ENCODE data around the gene ZBTB20.
A peak's percentile ranks its signal among the peaks of the same experiment; 100 is the strongest.

Gene ZBTB20

GRCh38 chr3:114498539-114499370 is 648.3 kb downstream of the ZBTB20 start:
- ChIA-PET CTCF (interaction anchor here (1.2 kb wide), 1 partner anchor 8 kb away, joined by 4 read pairs; no protein-coding TSS in a partner anchor), POLR2A (interaction anchor here (0.6 kb wide), 1 partner anchor 155 kb away, joined by 4 read pairs; no protein-coding TSS in a partner anchor)
- peak in 2 of 3 donors; percentile 20 to 63 for DNase-seq
- Histone ChIP-seq H3K4me3 (ENCODE audit: control insufficient read depth in 1 of 7, extremely low read depth in 1 of 7, insufficient read depth in 4 of 7, low read depth in 2 of 7, low read length in 6 of 7) (no peak overlapping the region), H3K4me1 (ENCODE audit: control extremely low read depth in 1 of 4, control insufficient read depth in 4 of 4, insufficient read depth in 4 of 4, low read length in 3 of 4) (peaks cover 0 to 5% (median 2%) of the 10 kb centered on the region in 4 experiments), H3K27ac (ENCODE audit: insufficient read depth in 1 of 2, low read depth in 1 of 2, low read length in 2 of 2, poor library complexity in 1 of 2, severe bottlenecking in 2 of 2) (no peak overlapping the region), H3K36me3 (ENCODE audit: control insufficient read depth in 4 of 4, insufficient read depth in 4 of 4, low read length in 3 of 4) (no peaks in the 10 kb centered on the region), H3K9me3 (ENCODE audit: control extremely low read depth in 1 of 5, control insufficient read depth in 4 of 5, insufficient read depth in 2 of 5, low read depth in 1 of 5, low read length in 4 of 5) (no peaks in the 10 kb centered on the region), H3K27me3 (replicated peaks in 2 of 5; ENCODE audit: control insufficient read depth in 4 of 5, insufficient read depth in 5 of 5, low read length in 4 of 5) (no peaks in the 10 kb centered on the region)
- 92% methylated on average over 4 of the region's 8 CpGs for WGBS (ENCODE audit: insufficient coverage)

GRCh38 chr3:114496874-114497273 is 650.2 kb downstream of the ZBTB20 start:
- ChIA-PET CTCF (no interaction called here), POLR2A (no interaction called here)
- no peaks in the 10 kb centered on the region for H3K27me3 ChIP-seq (replicated peaks in 2 of 5; ENCODE audit: control insufficient read depth in 4 of 5, insufficient read depth in 5 of 5, low read length in 4 of 5)
- H3K4me3 ChIP-seq (ENCODE audit: control insufficient read depth in 1 of 7, extremely low read depth in 1 of 7, insufficient read depth in 4 of 7, low read depth in 2 of 7, low read length in 6 of 7) = no peak overlapping the region
- peaks cover 0 to 5% (median 2%) of the 10 kb centered on the region in 4 experiments for H3K4me1 ChIP-seq (ENCODE audit: control extremely low read depth in 1 of 4, control insufficient read depth in 4 of 4, insufficient read depth in 4 of 4, low read length in 3 of 4)
- DNase-seq = no peak
- H3K27ac ChIP-seq (ENCODE audit: insufficient read depth in 1 of 2, low read depth in 1 of 2, low read length in 2 of 2, poor library complexity in 1 of 2, severe bottlenecking in 2 of 2) = no peak overlapping the region
- H3K36me3 ChIP-seq (ENCODE audit: control insufficient read depth in 4 of 4, insufficient read depth in 4 of 4, low read length in 3 of 4) = no peaks in the 10 kb centered on the region
- H3K9me3 ChIP-seq (ENCODE audit: control extremely low read depth in 1 of 5, control insufficient read depth in 4 of 5, insufficient read depth in 2 of 5, low read depth in 1 of 5, low read length in 4 of 5) = no peaks in the 10 kb centered on the region
- no CpG with 5 or more reads among the region's 2 CpGs for WGBS (ENCODE audit: insufficient coverage)

- H3K27ac ChIP-seq (ENCODE audit: insufficient read depth in 1 of 2, low read depth in 1 of 2, low read length in 2 of 2, poor library complexity in 1 of 2, severe bottlenecking in 2 of 2) = no peak overlapping the region
- H3K4me1 ChIP-seq (ENCODE audit: control extremely low read depth in 1 of 4, control insufficient read depth in 4 of 4, insufficient read depth in 4 of 4, low read length in 3 of 4) = peaks cover 0 to 5% (median 2%) of the 10 kb centered on the region in 4 experiments
- no peak for DNase-seq
- no peak overlapping the region for H3K4me3 ChIP-seq (ENCODE audit: control insufficient read depth in 1 of 7, extremely low read depth in 1 of 7, insufficient read depth in 4 of 7, low read depth in 2 of 7, low read length in 6 of 7)
- POLR2A ChIA-PET = no interaction called here
- CTCF ChIA-PET = no interaction called here
- WGBS (ENCODE audit: insufficient coverage) = 83% methylated on average over 1 of the region's 3 CpGs
- no peaks in the 10 kb centered on the region for H3K36me3 ChIP-seq (ENCODE audit: control insufficient read depth in 4 of 4, insufficient read depth in 4 of 4, low read length in 3 of 4)
- no peaks in the 10 kb centered on the region for H3K27me3 ChIP-seq (replicated peaks in 2 of 5; ENCODE audit: control insufficient read depth in 4 of 5, insufficient read depth in 5 of 5, low read length in 4 of 5)
- H3K9me3 ChIP-seq (ENCODE audit: control extremely low read depth in 1 of 5, control insufficient read depth in 4 of 5, insufficient read depth in 2 of 5, low read depth in 1 of 5, low read length in 4 of 5) = no peaks in the 10 kb centered on the region
These were observed 650.6 kb downstream of the ZBTB20 start for GRCh38 chr3:114496466-114496865.

- no peak for DNase-seq
- Histone ChIP-seq H3K9me3 (ENCODE audit: control extremely low read depth in 1 of 5, control insufficient read depth in 4 of 5, insufficient read depth in 2 of 5, low read depth in 1 of 5, low read length in 4 of 5) (no peaks in the 10 kb centered on the region), H3K27me3 (replicated peaks in 2 of 5; ENCODE audit: control insufficient read depth in 4 of 5, insufficient read depth in 5 of 5, low read length in 4 of 5) (no peaks in the 10 kb centered on the region), H3K4me3 (ENCODE audit: control insufficient read depth in 1 of 7, extremely low read depth in 1 of 7, insufficient read depth in 4 of 7, low read depth in 2 of 7, low read length in 6 of 7) (no peak overlapping the region), H3K4me1 (ENCODE audit: control extremely low read depth in 1 of 4, control insufficient read depth in 4 of 4, insufficient read depth in 4 of 4, low read length in 3 of 4) (peaks cover 0 to 5% (median 2%) of the 10 kb centered on the region in 4 experiments), H3K36me3 (ENCODE audit: control insufficient read depth in 4 of 4, insufficient read depth in 4 of 4, low read length in 3 of 4) (no peaks in the 10 kb centered on the region), H3K27ac (ENCODE audit: insufficient read depth in 1 of 2, low read depth in 1 of 2, low read length in 2 of 2, poor library complexity in 1 of 2, severe bottlenecking in 2 of 2) (no peak overlapping the region)
- ChIA-PET CTCF (interaction anchor here (0.6 kb wide), 1 partner anchor 171 kb away, joined by 3 read pairs; no protein-coding TSS in a partner anchor), POLR2A (no interaction called here)
- 100% methylated on average over 1 of the region's 1 CpG for WGBS (ENCODE audit: insufficient coverage)
These were observed 651.1 kb downstream of the ZBTB20 start for GRCh38 chr3:114496021-114496434.

GRCh38 chr3:114494498-114494897 is 652.6 kb downstream of the ZBTB20 start:
- WGBS (ENCODE audit: insufficient coverage) = no CpG with 5 or more reads among the region's 1 CpG
- H3K4me1 ChIP-seq (ENCODE audit: control extremely low read depth in 1 of 4, control insufficient read depth in 4 of 4, insufficient read depth in 4 of 4, low read length in 3 of 4) = no peaks in the 10 kb centered on the region
- POLR2A ChIA-PET = no interaction called here

GRCh38 chr3:114490829-114491228 is 656.3 kb downstream of the ZBTB20 start:
- 83% methylated on average over 1 of the region's 1 CpG for WGBS (ENCODE audit: insufficient coverage)
- no peak for DNase-seq
- CTCF ChIA-PET = interaction anchor here (0.7 to 1.3 kb wide), 2 partner anchors 9 to 24 kb away, joined by 4 read pairs; no protein-coding TSS in a partner anchor
- Histone ChIP-seq H3K27me3 (replicated peaks in 2 of 5; ENCODE audit: control insufficient read depth in 4 of 5, insufficient read depth in 5 of 5, low read length in 4 of 5) (no peaks in the 10 kb centered on the region), H3K27ac (ENCODE audit: insufficient read depth in 1 of 2, low read depth in 1 of 2, low read length in 2 of 2, poor library complexity in 1 of 2, severe bottlenecking in 2 of 2) (no peak overlapping the region), H3K4me3 (ENCODE audit: control insufficient read depth in 1 of 7, extremely low read depth in 1 of 7, insufficient read depth in 4 of 7, low read depth in 2 of 7, low read length in 6 of 7) (no peak overlapping the region), H3K9me3 (ENCODE audit: control extremely low read depth in 1 of 5, control insufficient read depth in 4 of 5, insufficient read depth in 2 of 5, low read depth in 1 of 5, low read length in 4 of 5) (no peaks in the 10 kb centered on the region), H3K36me3 (ENCODE audit: control insufficient read depth in 4 of 4, insufficient read depth in 4 of 4, low read length in 3 of 4) (no peaks in the 10 kb centered on the region), H3K4me1 (ENCODE audit: control extremely low read depth in 1 of 4, control insufficient read depth in 4 of 4, insufficient read depth in 4 of 4, low read length in 3 of 4) (no peaks in the 10 kb centered on the region)
- POLR2A ChIA-PET = no interaction called here

More at GRCh38 chr3:114494498-114494897, 652.6 kb downstream of the ZBTB20 start:
- CTCF ChIA-PET = interaction anchor here (0.9 kb wide), 1 partner anchor 14 kb away, joined by 3 read pairs; no protein-coding TSS in a partner anchor
- no peak overlapping the region for H3K4me3 ChIP-seq (ENCODE audit: control insufficient read depth in 1 of 7, extremely low read depth in 1 of 7, insufficient read depth in 4 of 7, low read depth in 2 of 7, low read length in 6 of 7)
- DNase-seq = no peak
- no peaks in the 10 kb centered on the region for H3K27me3 ChIP-seq (replicated peaks in 2 of 5; ENCODE audit: control insufficient read depth in 4 of 5, insufficient read depth in 5 of 5, low read length in 4 of 5)
- no peak overlapping the region for H3K27ac ChIP-seq (ENCODE audit: insufficient read depth in 1 of 2, low read depth in 1 of 2, low read length in 2 of 2, poor library complexity in 1 of 2, severe bottlenecking in 2 of 2)
- no peaks in the 10 kb centered on the region for H3K36me3 ChIP-seq (ENCODE audit: control insufficient read depth in 4 of 4, insufficient read depth in 4 of 4, low read length in 3 of 4)
- no peaks in the 10 kb centered on the region for H3K9me3 ChIP-seq (ENCODE audit: control extremely low read depth in 1 of 5, control insufficient read depth in 4 of 5, insufficient read depth in 2 of 5, low read depth in 1 of 5, low read length in 4 of 5)

GRCh38 chr3:114487502-114487901 is 659.6 kb downstream of the ZBTB20 start:
- Histone ChIP-seq H3K9me3 (ENCODE audit: control extremely low read depth in 1 of 5, control insufficient read depth in 4 of 5, insufficient read depth in 2 of 5, low read depth in 1 of 5, low read length in 4 of 5) (no peaks in the 10 kb centered on the region), H3K4me3 (ENCODE audit: control insufficient read depth in 1 of 7, extremely low read depth in 1 of 7, insufficient read depth in 4 of 7, low read depth in 2 of 7, low read length in 6 of 7) (no peak overlapping the region), H3K27me3 (replicated peaks in 2 of 5; ENCODE audit: control insufficient read depth in 4 of 5, insufficient read depth in 5 of 5, low read length in 4 of 5) (no peaks in the 10 kb centered on the region), H3K4me1 (ENCODE audit: control extremely low read depth in 1 of 4, control insufficient read depth in 4 of 4, insufficient read depth in 4 of 4, low read length in 3 of 4) (no peaks in the 10 kb centered on the region), H3K36me3 (ENCODE audit: control insufficient read depth in 4 of 4, insufficient read depth in 4 of 4, low read length in 3 of 4) (no peaks in the 10 kb centered on the region), H3K27ac (ENCODE audit: insufficient read depth in 1 of 2, low read depth in 1 of 2, low read length in 2 of 2, poor library complexity in 1 of 2, severe bottlenecking in 2 of 2) (no peak overlapping the region)
- ChIA-PET POLR2A (no interaction called here), CTCF (no interaction called here)
- no peak for DNase-seq
- WGBS (ENCODE audit: insufficient coverage) = 90% methylated on average over 2 of the region's 8 CpGs

Data from common myeloid progenitor, CD34-positive (primary cell).